Neural cell (in vitro differentiated cells): ENCODE measurements around the gene CHN1.

Experiments
- CTCF ChIP-seq: fragments of 450-650 bp; IDR thresholded peaks from 2 replicates; pipeline ENCODE4 v1.5.1; 2014; ENCODE audit warnings: antibody characterized with exemption, mild to moderate bottlenecking, moderate library complexity; ENCODE audit not compliant: poor library complexity, severe bottlenecking
- EP300 ChIP-seq: fragments of 450-650 bp; conservative IDR thresholded peaks from 2 replicates; pipeline ENCODE4 v1.6.1; 2014; ENCODE audit warnings: antibody characterized with exemption, mild to moderate bottlenecking, moderate library complexity; ENCODE audit not compliant: poor library complexity, severe bottlenecking
- EZH2 ChIP-seq: fragments of 200-600, 300-800 bp; shearing (Covaris generic), sonication (generic); IDR thresholded peaks from 2 replicates; pipeline ENCODE4 v1.6.1; 2014; ENCODE audit warnings: antibody characterized with exemption, low read length, borderline replicate concordance, mild to moderate bottlenecking; ENCODE audit not compliant: insufficient read depth, poor library complexity, severe bottlenecking
- MXI1 ChIP-seq: fragments of 450-650 bp; conservative IDR thresholded peaks from 2 replicates; pipeline ENCODE4 v1.6.1; 2014; ENCODE audit warnings: antibody characterized with exemption, mild to moderate bottlenecking; ENCODE audit not compliant: poor library complexity, severe bottlenecking
- POLR2AphosphoS5 ChIP-seq: IDR thresholded peaks from 2 replicates; pipeline ENCODE4 v1.6.1; 2012
- REST ChIP-seq: IDR thresholded peaks from 2 replicates; pipeline ENCODE4 v1.6.1; 2012; ENCODE audit warnings: borderline replicate concordance
- SMC3 ChIP-seq: fragments of 450-650 bp; conservative IDR thresholded peaks from 2 replicates; pipeline ENCODE4 v1.6.1; 2014; ENCODE audit warnings: antibody characterized with exemption, mild to moderate bottlenecking, moderate library complexity; ENCODE audit not compliant: poor library complexity
- TAF1 ChIP-seq: IDR thresholded peaks from 2 replicates; pipeline ENCODE4 v1.6.1; 2012; ENCODE audit warnings: low read depth

GRCh38 chr2:174826051-174826450, 179.1 kb downstream of the CHN1 start:
- TF ChIP-seq CTCF, result no peak
- no peak for TF ChIP-seq EP300
- no peak for TF ChIP-seq EZH2
- no peak for TF ChIP-seq TAF1
- TF ChIP-seq SMC3, result no peak
- no peak for TF ChIP-seq POLR2AphosphoS5
- no peak for TF ChIP-seq MXI1
- no peak for TF ChIP-seq REST
